ENCODE measurements around the gene CAPN12.

CAPN12 gene

GRCh38 chr19:38712161-38712748, 32.0 kb downstream of the CAPN12 start:
- DNase-seq (ENCODE audit: extremely low read depth in 1 of 2, low read depth in 1 of 2), result no peak

- DNase-seq (ENCODE audit: extremely low read depth in 1 of 2, low read depth in 1 of 2), result no peak
These were observed 32.5 kb downstream of the CAPN12 start for GRCh38 chr19:38711726-38712153.

- DNase-seq (ENCODE audit: extremely low read depth in 1 of 2, low read depth in 1 of 2), result no peak
These were observed 33.1 kb downstream of the CAPN12 start for GRCh38 chr19:38710928-38711725.

- DNase-seq (ENCODE audit: extremely low read depth in 1 of 2, low read depth in 1 of 2), result no peak
These were observed 33.9 kb downstream of the CAPN12 start for GRCh38 chr19:38710416-38710702.

DNA sequence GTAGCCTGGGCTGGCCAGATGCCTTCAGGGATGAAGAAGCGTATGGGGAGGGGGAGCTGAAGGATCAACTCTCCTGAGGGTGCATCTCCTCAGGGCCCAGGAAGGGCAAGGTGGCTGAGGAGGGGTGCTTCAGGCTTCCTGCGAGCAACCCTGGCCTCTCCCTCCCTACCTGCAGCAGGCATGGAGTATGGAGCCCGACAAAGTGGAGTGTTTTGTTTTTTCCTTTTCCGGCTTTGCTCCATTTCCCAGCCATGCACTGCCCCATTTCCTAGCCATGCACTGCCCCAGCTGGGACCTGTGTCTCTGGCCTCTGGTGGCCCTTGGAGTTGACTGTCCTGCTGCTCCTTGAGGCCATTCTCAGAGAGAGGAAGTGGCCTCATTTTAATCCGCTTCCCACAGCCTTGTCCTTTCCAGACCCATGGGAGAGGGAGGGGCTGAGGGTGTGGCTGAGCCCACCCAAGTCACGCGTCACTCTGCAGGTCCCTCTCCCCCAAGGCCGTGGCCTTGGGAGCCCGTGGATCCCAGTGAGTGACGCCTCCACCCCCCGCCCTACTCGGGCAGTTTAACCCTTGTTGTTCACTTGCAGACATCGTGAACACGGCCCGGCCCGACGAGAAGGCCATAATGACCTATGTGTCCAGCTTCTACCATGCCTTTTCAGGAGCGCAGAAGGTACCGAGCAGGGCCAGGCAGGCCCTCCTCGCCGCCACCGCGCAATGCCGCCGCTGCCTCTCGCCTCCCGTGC, 34.4 kb downstream of the CAPN12 start:
- no peak for DNase-seq (ENCODE audit: extremely low read depth in 1 of 2, low read depth in 1 of 2)

DNA sequence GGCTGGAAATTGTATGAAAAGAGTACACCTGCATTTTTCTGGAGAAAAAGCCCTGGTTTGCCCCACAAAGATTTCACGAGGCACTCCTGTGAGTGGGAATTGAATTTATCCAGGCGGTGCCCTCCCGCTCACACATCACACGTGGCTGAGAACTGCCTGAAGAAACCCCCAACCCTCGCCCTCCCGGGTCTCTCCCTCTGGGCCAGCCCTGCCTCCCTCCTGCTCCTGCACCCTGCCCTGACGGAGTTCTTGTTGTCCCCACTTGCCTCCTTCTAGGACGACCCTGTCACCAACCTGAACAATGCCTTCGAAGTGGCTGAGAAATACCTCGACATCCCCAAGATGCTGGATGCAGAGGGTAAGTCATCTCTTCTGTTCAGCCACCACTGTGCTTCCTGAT, 35.2 kb downstream of the CAPN12 start:
- DNase-seq (ENCODE audit: extremely low read depth in 1 of 2, low read depth in 1 of 2), result no peak

DNA sequence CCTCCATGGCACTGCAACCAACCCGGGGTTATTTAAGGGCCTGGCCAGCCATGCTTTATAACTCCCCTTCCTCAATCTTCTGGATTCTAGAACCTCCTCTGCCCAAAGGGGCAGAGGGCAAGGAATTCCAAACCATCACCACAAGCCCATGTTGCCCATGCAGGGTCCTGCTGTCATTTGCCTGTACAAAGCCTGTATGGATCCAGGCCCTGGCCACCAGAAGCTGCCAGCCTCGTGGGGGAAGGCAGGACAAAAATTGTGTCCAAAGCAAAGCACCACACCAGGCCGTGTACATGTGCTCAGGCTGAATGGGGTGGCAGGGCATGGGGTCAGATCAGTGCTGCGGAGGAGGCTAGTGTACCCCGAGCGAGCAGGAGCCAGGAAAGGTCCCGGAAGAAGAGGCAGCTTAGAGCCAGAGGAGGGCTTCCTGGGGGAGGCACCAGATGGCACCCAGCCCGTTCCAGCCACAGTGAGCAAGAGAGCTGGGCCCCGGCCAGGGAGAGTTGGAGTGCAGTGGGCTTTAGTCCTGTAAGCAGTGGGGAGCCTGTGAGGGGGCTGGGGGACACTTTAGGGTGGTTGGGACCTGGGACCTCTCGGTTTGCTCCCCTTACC, 35.8 kb downstream of the CAPN12 start:
- DNase-seq (ENCODE audit: extremely low read depth in 1 of 2, low read depth in 1 of 2), result no peak

DNA sequence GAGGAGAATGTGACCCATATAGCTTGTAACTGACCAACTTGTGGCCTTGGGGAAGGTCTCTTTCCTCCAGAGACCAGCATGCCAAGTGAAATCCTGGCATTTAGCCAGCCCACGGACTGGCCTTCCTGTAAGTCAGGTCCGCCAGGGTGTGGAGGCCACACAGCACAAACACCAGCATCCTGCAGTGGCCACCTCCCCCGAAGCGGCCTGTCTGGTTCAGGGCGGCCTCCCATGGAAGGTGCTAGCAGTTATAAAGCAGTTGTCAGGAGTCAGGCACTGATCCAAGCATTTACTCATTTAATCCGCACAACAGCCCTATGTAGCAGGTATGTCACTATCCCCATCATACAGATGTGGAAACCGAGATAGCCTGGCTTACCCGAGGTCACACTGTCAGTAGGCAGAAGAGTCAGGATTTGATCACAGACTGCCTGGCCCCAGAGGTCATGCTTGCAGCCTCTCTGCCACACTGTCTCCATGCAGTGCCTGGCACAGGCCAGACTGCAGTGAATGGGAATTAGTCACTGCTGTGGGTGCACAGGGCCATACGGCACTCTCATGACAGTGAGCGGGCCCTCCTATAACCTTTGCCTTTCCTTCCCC, 36.7 kb downstream of the CAPN12 start:
- DNase-seq (ENCODE audit: extremely low read depth in 1 of 2, low read depth in 1 of 2), result no peak

DNA sequence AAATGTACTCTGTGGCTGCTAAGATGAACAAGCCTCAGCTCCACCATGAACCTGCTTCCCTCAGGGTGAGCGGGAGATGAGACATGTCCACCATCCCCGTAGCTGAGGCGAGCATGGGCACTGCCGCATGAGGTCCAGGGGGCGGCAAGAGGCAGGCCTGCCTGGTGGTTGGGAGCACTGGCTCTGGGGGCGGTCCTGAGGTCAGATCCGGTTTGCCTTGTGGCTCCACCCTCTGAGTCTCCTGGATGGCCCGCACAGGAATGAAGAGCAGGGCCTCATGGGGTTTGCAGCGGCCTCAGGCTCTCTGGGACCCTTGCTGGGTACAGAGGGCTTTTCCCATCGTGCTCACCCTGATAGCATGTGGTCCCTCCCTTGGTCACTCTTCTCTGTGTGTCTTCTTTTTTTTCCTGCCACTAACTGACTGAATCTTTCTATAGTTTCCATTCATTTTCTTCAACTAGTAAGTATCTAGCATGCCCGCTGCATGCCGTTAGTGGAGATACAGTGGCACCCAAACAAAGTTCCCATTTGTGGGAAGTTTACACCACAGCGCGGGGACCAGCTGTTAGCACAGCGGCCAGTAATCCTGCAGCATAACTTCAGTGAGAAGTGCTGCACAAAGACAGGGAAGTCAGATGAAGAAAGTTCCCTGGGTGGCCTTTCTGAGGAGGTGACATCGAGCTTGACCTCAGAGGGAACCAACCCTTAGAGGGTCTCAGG, 37.3 kb downstream of the CAPN12 start:
- DNase-seq (ENCODE audit: extremely low read depth in 1 of 2, low read depth in 1 of 2), result no peak

- no peak for DNase-seq (ENCODE audit: extremely low read depth in 1 of 2, low read depth in 1 of 2)
These were observed 38.9 kb downstream of the CAPN12 start for GRCh38 chr19:38705197-38706019.

DNA sequence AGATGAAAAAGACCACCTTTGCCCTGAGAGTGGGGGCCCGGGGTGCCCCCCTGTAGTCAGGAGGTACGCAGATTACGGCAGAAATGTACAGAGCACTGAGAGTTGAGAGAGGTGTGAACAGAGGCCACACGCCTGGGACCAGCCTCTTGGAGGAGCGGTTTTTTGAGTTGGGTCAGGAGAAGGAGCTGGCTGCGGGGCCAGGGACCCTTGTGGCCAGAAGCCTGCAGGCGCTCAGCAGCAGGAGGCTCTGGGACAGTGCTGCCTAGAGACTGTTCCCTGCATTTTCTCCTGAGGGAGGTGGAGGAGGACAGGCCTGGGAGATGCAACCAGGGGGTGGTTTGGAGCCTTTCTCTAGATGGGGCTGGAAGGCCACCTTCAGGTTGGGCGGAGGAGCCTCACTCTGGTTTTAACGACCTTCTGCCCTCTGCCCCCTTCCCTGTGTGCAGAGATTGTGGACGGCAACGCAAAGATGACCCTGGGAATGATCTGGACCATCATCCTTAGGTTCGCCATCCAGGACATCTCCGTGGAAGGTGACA, 39.7 kb downstream of the CAPN12 start:
- no peak for DNase-seq (ENCODE audit: extremely low read depth in 1 of 2, low read depth in 1 of 2)

GRCh38 chr19:38703509-38703908, 40.8 kb downstream of the CAPN12 start:
- no peak for DNase-seq (ENCODE audit: extremely low read depth in 1 of 2, low read depth in 1 of 2)

DNA sequence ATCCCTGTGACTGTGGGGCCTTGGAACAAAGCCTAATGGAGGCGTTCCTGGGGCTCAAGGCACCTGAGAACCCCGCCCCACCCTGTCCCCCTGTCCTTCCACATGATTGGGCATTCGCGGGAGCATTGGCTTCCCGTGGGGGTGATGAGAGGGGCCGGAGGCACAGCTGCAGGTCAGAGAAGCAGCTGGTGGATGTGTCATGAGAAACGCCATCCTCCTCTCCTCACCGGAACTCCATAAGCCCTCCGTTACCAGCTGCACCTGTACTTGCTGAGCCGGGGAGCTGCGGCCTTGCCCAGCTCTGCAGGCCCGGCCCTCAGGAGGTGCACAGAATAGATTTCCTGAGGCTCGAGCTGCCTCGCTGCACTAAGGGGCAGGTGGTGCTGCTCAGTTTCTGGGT, 42.0 kb downstream of the CAPN12 start:
- DNase-seq (ENCODE audit: extremely low read depth in 1 of 2, low read depth in 1 of 2), result no peak

- DNase-seq (ENCODE audit: extremely low read depth in 1 of 2, low read depth in 1 of 2), result no peak
These were observed 42.7 kb downstream of the CAPN12 start for GRCh38 chr19:38701455-38702063.

DNA sequence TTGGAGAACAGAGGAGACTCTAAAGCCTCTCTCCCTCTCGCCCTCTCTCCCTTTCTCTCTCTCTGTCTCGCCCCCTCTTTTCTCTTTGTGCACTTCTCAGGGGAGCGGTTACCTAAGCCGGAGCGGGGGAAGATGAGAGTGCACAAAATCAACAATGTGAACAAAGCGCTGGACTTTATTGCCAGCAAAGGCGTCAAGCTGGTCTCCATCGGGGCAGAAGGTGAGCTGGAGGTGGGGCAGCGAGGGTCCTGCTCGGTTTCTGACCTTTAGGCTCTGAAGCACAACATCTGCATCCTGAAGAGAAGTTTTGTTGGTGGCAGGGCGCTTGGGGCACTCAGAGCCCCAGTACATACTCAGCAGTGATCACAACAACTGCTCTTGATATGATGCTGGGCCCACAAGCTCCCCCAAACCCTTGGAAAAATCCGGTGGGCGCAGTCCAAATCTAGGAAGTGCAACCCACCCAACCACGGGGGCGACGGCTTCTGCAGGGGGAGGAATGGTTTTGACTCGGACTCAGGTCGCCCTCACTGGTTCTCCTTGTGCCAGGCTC, 43.3 kb downstream of the CAPN12 start:
- no peak for DNase-seq (ENCODE audit: extremely low read depth in 1 of 2, low read depth in 1 of 2)

DNA sequence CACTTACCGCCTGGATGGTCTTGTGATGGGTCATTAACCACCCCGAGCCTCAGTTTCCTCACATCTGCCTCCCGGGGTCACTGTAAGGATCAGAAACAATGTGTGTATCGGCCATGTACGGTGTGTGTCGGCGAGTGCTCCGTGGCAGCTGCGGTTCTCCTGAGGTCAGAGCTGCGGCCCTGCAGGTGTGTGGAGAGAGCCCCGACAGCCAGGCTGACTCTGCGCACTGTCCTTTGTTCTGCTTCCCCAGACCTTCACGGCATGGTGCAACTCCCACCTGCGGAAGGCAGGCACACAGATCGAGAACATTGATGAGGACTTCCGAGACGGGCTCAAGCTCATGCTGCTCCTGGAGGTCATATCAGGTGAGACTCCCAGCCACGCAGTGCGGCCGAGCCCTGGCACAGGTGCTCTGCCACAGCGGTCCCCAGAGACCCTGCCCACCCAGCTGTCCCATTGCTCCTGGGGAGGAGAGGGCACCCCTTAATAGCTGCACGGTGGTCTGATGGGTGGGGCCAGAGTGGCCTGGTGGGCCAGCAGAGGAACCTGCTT, 43.8 kb downstream of the CAPN12 start:
- DNase-seq (ENCODE audit: extremely low read depth in 1 of 2, low read depth in 1 of 2), result no peak

DNA sequence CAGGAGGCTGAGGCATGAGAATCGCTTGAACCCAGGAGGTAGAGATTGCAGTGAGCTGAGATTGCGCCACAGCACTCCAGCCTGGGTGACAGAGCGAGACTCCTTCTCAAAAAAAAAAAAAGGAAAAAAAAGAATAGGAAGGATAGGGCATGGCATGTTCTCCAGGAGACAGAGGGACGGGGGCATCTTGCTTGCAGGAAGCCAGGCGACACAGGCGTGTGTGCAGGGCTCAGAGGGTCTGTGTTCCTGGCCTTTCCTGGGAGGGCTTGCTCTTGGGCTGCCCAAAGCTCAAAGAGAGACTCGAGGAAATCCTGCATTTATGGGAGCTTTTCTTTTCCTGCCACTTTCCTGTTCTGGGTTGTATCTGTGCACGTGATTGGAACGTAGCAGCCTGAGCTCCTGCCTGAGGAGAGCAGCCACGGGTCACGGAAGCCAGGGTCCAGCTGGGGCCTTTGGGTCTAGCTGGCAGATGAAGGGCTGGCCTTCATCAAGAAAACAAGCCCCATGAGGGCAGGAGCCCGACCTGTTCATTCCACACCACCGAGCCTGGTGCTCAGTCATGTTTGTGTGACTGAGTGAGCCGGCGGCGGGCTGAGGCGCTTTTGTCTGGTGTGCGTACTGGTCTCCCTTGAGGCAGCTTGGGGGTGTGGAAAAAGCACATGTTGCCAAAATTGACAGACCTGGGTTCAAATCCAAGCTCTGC, 44.5 kb downstream of the CAPN12 start:
- DNase-seq (ENCODE audit: extremely low read depth in 1 of 2, low read depth in 1 of 2), result no peak

- DNase-seq (ENCODE audit: extremely low read depth in 1 of 2, low read depth in 1 of 2), result peak in 1 of 2 donors; percentile 19
These were observed 45.3 kb downstream of the CAPN12 start for GRCh38 chr19:38699027-38699346.

All from stimulated activated CD8-positive, alpha-beta memory T cell treated with anti-CD3 and anti-CD28 coated beads, Interleukin-7, amount 100 ng/mL, for 48 hours (primary cell).